NCI-H2196 treated with DMSO at 0.1 percent for 48 hours (cell line): ENCODE results near the gene PCDH8.

ENCODE experiments used
- DNase-seq: peaks from one replicate; lab custom pipeline; 2025; ENCODE audit not compliant: unreplicated experiment; lab: John Stamatoyannopoulos, UW

Gene PCDH8, protein sequence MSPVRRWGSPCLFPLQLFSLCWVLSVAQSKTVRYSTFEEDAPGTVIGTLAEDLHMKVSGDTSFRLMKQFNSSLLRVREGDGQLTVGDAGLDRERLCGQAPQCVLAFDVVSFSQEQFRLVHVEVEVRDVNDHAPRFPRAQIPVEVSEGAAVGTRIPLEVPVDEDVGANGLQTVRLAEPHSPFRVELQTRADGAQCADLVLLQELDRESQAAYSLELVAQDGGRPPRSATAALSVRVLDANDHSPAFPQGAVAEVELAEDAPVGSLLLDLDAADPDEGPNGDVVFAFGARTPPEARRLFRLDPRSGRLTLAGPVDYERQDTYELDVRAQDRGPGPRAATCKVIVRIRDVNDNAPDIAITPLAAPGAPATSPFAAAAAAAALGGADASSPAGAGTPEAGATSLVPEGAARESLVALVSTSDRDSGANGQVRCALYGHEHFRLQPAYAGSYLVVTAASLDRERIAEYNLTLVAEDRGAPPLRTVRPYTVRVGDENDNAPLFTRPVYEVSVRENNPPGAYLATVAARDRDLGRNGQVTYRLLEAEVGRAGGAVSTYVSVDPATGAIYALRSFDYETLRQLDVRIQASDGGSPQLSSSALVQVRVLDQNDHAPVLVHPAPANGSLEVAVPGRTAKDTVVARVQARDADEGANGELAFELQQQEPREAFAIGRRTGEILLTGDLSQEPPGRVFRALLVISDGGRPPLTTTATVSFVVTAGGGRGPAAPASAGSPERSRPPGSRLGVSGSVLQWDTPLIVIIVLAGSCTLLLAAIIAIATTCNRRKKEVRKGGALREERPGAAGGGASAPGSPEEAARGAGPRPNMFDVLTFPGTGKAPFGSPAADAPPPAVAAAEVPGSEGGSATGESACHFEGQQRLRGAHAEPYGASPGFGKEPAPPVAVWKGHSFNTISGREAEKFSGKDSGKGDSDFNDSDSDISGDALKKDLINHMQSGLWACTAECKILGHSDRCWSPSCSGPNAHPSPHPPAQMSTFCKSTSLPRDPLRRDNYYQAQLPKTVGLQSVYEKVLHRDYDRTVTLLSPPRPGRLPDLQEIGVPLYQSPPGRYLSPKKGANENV

GRCh38 chr13:52848455-52849195 lies at the start of gene PCDH8:
Gene PCDH8 (minus strand): TSS chr13:52848640. CDS start chr13:52848436, 204 bp downstream.
- DNase-seq, result peak; percentile 27

GRCh38 chr13:52896827-52897659 lies 48.6 kb upstream of the PCDH8 start:
- DNase-seq, result no peak

- no peak for DNase-seq
These were observed 46.0 kb upstream of the PCDH8 start for GRCh38 chr13:52894413-52894812.

DNA sequence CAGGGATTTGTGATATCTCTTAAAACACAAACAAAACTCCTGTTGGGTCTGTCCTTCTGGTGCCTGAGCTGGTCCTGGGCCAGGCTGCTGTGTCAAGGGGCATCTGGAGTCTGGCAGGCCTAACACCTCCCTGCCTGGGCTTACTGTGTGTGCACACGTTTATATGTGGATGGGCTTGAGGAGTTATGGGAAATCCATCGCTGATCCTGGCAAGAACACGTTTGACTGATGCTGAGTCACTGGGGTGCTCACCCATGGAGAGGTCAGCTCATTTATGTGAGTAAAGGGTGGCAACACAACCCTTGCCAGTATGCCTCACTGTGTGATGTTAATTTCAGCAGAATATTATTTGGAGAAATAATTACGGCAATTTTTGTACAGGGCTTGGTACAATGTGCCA lies 44.5 kb upstream of the PCDH8 start:
- DNase-seq, result no peak

DNA sequence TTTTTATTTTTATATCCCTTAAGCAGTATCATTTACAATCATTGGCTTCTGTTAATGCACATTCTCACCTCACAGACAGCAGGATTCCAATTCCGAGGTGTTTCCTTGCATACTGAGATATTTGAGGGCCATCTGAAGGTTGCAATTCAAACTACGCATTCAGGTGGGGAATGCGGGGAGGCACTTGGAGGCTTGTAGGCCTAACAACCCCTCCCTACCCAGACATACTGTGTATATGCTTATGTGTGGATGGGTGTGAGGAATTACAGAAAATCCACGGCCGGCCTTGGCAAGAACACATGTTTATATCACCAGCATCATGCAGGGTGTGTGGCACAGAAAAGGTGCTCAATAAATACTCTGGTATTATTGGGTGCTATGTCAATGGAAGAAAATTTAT lies 43.3 kb upstream of the PCDH8 start:
- DNase-seq, result no peak

- DNase-seq, result no peak
These were observed 38.7 kb upstream of the PCDH8 start for GRCh38 chr13:52887165-52887564.

GRCh38 chr13:52885141-52885540 lies 36.7 kb upstream of the PCDH8 start:
- DNase-seq, result no peak

GRCh38 chr13:52884429-52885010 lies 36.1 kb upstream of the PCDH8 start:
- no peak for DNase-seq

DNA sequence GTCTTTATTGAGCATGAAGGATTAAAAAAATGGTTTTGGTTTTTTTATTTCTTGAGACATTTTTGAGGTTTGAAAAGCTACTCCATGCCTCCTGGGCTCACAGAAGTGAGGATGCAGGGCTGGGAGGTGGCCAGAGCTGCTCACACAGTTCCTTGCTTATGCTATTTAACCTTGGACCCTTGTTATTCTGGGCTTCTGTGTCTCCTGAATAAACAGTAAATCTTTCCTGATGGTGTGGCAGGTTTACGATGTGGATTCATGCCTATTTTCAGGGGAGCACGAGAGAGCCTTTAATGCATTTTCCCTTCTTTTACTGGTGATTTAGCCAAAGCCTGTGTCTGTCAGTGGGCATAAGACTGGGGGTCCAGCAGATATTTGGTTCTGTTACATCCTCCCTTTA lies 34.3 kb upstream of the PCDH8 start:
- no peak for DNase-seq

- no peak for DNase-seq
These were observed 31.7 kb upstream of the PCDH8 start for GRCh38 chr13:52879950-52880741.

GRCh38 chr13:52878831-52879230 lies 30.4 kb upstream of the PCDH8 start:
- no peak for DNase-seq

DNA sequence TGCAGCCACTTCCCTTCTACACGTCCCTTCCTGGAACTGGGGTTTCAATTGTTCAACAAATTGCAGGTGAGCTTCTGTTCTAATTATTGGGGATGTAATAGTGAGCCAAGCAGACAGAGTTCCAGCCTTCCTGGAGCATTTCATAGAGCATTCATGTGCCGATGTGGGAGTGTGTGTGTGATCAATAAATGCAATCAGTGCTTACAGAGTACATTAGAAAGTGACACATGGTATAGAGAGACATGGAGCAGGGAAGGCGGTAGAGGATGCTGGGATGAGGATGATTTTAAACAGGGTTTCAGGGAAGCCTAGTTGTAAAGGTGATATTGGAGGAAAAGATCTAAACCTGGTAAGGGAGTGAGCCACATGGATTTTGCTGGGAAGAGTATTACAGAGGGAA lies 21.7 kb upstream of the PCDH8 start:
- DNase-seq, result no peak

DNA sequence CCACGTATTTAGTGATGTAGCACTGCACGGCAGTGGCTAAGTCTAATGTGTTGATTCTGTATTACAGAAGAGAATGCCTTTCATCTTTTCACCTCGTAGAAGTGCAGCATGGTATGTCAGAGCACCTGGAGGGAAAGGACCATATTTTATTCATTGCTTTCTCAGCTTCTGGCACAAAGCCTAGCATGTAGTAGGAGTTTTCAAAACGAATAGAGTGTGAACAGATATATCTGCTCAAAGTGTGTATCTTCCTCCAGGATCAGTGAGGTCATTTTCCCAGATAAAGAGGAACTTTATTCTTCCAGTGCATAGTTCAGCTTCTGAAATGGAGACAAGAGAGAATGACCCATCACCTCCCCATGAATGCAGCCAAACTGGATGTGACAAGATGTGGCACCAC lies 21.2 kb upstream of the PCDH8 start:
- DNase-seq, result no peak

- DNase-seq, result no peak
These were observed 20.6 kb upstream of the PCDH8 start for GRCh38 chr13:52869050-52869449.

GRCh38 chr13:52868190-52868589 lies 19.8 kb upstream of the PCDH8 start:
- no peak for DNase-seq

- DNase-seq, result no peak
These were observed 16.5 kb upstream of the PCDH8 start for GRCh38 chr13:52864941-52865340.

DNA sequence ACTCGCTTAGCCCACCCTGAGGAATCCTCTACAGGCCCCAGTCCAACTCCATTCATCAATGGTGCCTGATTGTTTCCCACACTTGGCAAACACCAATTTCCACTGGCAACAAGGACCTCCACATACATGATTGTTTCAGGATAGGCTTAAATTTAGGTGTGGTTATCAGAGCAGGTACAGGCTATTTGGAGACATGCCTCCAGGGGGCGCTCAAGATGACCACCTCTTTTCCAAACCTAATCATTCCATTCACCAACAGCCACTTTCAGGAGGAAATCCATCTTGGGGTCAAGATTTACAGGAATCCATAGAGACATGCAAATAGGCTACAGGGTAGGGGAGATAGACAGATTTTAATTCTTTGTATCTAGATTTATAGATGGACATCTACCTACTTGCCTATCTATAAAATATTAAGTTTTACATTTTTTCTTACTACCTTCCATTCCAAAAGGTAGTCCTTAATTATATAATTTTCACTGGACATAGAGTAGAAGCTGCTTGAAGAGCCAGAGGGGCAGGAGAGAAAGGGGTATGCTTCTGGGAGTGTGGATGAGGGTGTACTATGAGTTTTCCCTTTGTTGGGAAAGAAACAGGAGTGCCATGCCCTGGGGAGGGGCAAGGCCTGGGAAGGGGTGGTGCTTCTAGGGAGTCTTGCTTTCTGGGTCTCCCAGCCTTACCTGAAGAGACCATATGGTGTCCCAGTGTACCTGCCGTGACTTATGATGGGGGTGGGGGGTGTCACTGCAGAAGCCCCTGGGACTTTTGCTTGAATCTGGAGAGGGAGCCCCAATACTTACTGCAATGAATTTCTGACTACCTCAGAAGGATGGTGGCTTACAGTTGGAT lies 14.1 kb upstream of the PCDH8 start:
- no peak for DNase-seq

GRCh38 chr13:52852444-52852843 lies 4.0 kb upstream of the PCDH8 start:
- DNase-seq, result no peak
